Progenitor cell of endocrine pancreas (in vitro differentiated cells): ENCODE measurements around the gene SLC39A12. TPM values are rescaled to one million over a fixed set of nuclear protein-coding genes. Genes with fewer than 3 reads are reported as not detected.

ENCODE experiments used
- DNase-seq: peaks from one replicate; pipeline ENCODE4 v3.0.0; 2021; ENCODE audit warnings: low spot score; ENCODE audit not compliant: unreplicated experiment
- H3K27ac Mint-ChIP-seq: 2 replicates; pipeline ENCODE4 v1.8.0; 2021; ENCODE audit warnings: mild to moderate bottlenecking, moderate library complexity, mixed read lengths
- H3K27me3 Mint-ChIP-seq: 2 replicates; pipeline ENCODE4 v1.8.0; 2021; ENCODE audit warnings: mixed read lengths
- H3K36me3 Mint-ChIP-seq: 2 replicates; pipeline ENCODE4 v1.8.0; 2022; ENCODE audit warnings: mixed read lengths; ENCODE audit not compliant: insufficient read depth
- H3K4me1 Mint-ChIP-seq: 2 replicates; pipeline ENCODE4 v1.8.0; 2021; ENCODE audit warnings: low read depth, mixed read lengths
- H3K4me3 Mint-ChIP-seq: 2 replicates; pipeline ENCODE4 v1.8.0; 2021; ENCODE audit warnings: low read depth, mild to moderate bottlenecking, moderate library complexity, mixed read lengths
- H3K9me3 Mint-ChIP-seq: 2 replicates; pipeline ENCODE4 v1.8.0; 2021; ENCODE audit warnings: low read depth, mixed read lengths
- CTCF ChIP-seq: fragments of 200-600 bp; sonication (generic); IDR thresholded peaks from one replicate; pipeline ENCODE4 v1.5.0; 2021; ENCODE audit warnings: antibody characterized with exemption, mild to moderate bottlenecking; ENCODE audit not compliant: unreplicated experiment
- total RNA-seq: library from RNA; stranded (reverse); gene quantifications from 2 replicates; pipeline ENCODE4 v1.2.1, GENCODE V29; 2021

Gene SLC39A12
- total RNA-seq, 1 donor from 2014 or later, result not detected

GRCh38 chr10:18086746-18087145 is 135.0 kb downstream of the SLC39A12 start:
- Mint-ChIP-seq H3K27ac (no peak overlapping the region), H3K4me1 (no peaks in the 10 kb centered on the region), H3K4me3 (no peak overlapping the region), H3K36me3 (no peaks in the 10 kb centered on the region), H3K27me3 (peaks cover 17% of the 10 kb centered on the region), H3K9me3 (no peaks in the 10 kb centered on the region)
- no peak for TF ChIP-seq CTCF
- DNase-seq, result no peak

GRCh38 chr10:18087355-18087754 is 135.6 kb downstream of the SLC39A12 start:
- no peak for TF ChIP-seq CTCF
- H3K4me1 Mint-ChIP-seq, result no peaks in the 10 kb centered on the region
- DNase-seq, result no peak
- no peaks in the 10 kb centered on the region for H3K36me3 Mint-ChIP-seq
- no peak overlapping the region for H3K4me3 Mint-ChIP-seq
- H3K27me3 Mint-ChIP-seq, result peaks cover 17% of the 10 kb centered on the region
- H3K27ac Mint-ChIP-seq, result no peak overlapping the region
- no peaks in the 10 kb centered on the region for H3K9me3 Mint-ChIP-seq

Other genes starting within 250 kb of the SLC39A12 start
- 0.07 TPM in 2 replicates for gene TMEM236, start 199.7 kb upstream of the SLC39A12 start, total RNA-seq
- gene MRC1, start 142.6 kb upstream of the SLC39A12 start, total RNA-seq, result 0.04 TPM in 1 of 2 replicates, not detected in the other
- gene CACNB2, start 188.5 kb downstream of the SLC39A12 start, total RNA-seq, result 4.9 and 6.5 TPM in 2 replicates